SH-SY5Y (cell line): ENCODE results near the gene TOB1.

Experiments used
- GATA2 ChIP-seq: IDR thresholded peaks from 2 replicates; pipeline ENCODE4 v1.6.1; 2011; ENCODE audit warnings: mild to moderate bottlenecking, low read depth, low read length
- GATA3 ChIP-seq: IDR thresholded peaks from 2 replicates; pipeline ENCODE4 v1.6.1; 2011; ENCODE audit warnings: low read depth, mild to moderate bottlenecking, low read length, moderate library complexity

GRCh38 chr17:50856431-50856830 lies 9.7 kb downstream of the TOB1 start:
- TF ChIP-seq GATA3: no peak
- no peak for TF ChIP-seq GATA2
